Loucy (cell line): Measurements from ENCODE around the gene TRIM3.
A peak's percentile ranks its signal among the peaks of the same experiment; 100 is the strongest.

Experiments used
- H2AFZ ChIP-seq: fragments of 200-600 bp; sonication (generic); 2 replicates; pipeline ENCODE4 v1.6.0; 2016; ENCODE audit warnings: antibody characterized with exemption, mild to moderate bottlenecking, low read length, moderate library complexity
- H3F3A ChIP-seq: fragments of 200-600 bp; 2 replicates; pipeline ENCODE4 v1.6.0; 2016; ENCODE audit warnings: antibody characterized with exemption, low read depth, mild to moderate bottlenecking
- H3K27me3 ChIP-seq: fragments of 200-600 bp; sonication (generic); 2 replicates; pipeline ENCODE4 v1.6.1; 2014; ENCODE audit warnings: low read length, mild to moderate bottlenecking; ENCODE audit not compliant: insufficient read depth, poor library complexity, severe bottlenecking
- H3K36me3 ChIP-seq: fragments of 200-600 bp; sonication (generic); 2 replicates; pipeline ENCODE4 v1.6.1; 2016; ENCODE audit warnings: low read length; ENCODE audit not compliant: insufficient read depth
- H3K4me1 ChIP-seq: fragments of 200-600 bp; sonication (generic); 2 replicates; pipeline ENCODE4 v1.5.1; 2014; ENCODE audit warnings: low read length, mild to moderate bottlenecking; ENCODE audit not compliant: insufficient read depth, poor library complexity, severe bottlenecking
- H3K4me2 ChIP-seq: fragments of 200-600 bp; sonication (generic); 2 replicates; pipeline ENCODE4 v1.6.0; 2014; ENCODE audit warnings: antibody characterized with exemption, low read length, low read depth, mild to moderate bottlenecking; ENCODE audit not compliant: poor library complexity, severe bottlenecking
- H3K4me3 ChIP-seq: fragments of 200-600 bp; sonication (generic); 2 replicates; pipeline ENCODE4 v1.5.1; 2014; ENCODE audit warnings: low read length, mild to moderate bottlenecking, mixed read lengths; ENCODE audit not compliant: poor library complexity, severe bottlenecking
- H3K79me2 ChIP-seq: fragments of 200-600 bp; sonication (generic); 2 replicates; pipeline ENCODE4 v1.6.1; 2014; ENCODE audit warnings: low read length; ENCODE audit not compliant: insufficient read depth
- H3K9ac ChIP-seq: fragments of 200-600 bp; sonication (generic); 2 replicates; pipeline ENCODE4 v1.6.0; 2014; ENCODE audit warnings: mild to moderate bottlenecking, low read depth, low read length, moderate library complexity; ENCODE audit not compliant: poor library complexity, severe bottlenecking
- H3K9me2 ChIP-seq: fragments of 200-600 bp; sonication (generic); replicated peaks from 2 replicates; pipeline ENCODE4 v1.6.1; 2016; ENCODE audit warnings: low read depth, low read length, mixed read lengths
- H3K9me3 ChIP-seq: fragments of 200-600 bp; sonication (generic); 2 replicates; pipeline ENCODE4 v1.6.1; 2014; ENCODE audit warnings: mild to moderate bottlenecking, antibody characterized with exemption, low read length, low read depth; ENCODE audit not compliant: insufficient read depth
- H4K20me1 ChIP-seq: fragments of 200-600 bp; sonication (generic); 2 replicates; pipeline ENCODE4 v1.6.0; 2014; ENCODE audit warnings: antibody characterized with exemption, low read length, mild to moderate bottlenecking; ENCODE audit not compliant: insufficient read depth, poor library complexity, severe bottlenecking
- CTCF ChIP-seq: fragments of 200-600 bp; sonication (generic); conservative IDR thresholded peaks from 2 replicates; pipeline ENCODE4 v1.5.1; 2014; ENCODE audit warnings: mild to moderate bottlenecking, antibody characterized with exemption, low read length
- EZH2phosphoT487 ChIP-seq: fragments of 200-600 bp; IDR thresholded peaks from 2 replicates; pipeline ENCODE4 v1.6.1; 2018; ENCODE audit warnings: antibody characterized with exemption, mild to moderate bottlenecking, moderate library complexity, borderline replicate concordance

TRIM3 gene

GRCh38 chr11:6402561-6402981 is 71.2 kb downstream of the TRIM3 start:
- no peaks in the 10 kb centered on the region for H3F3A ChIP-seq
- peaks cover 34% of the 10 kb centered on the region for H3K4me1 ChIP-seq
- no peaks in the 10 kb centered on the region for H3K9me2 ChIP-seq
- peak overlapping the region; percentile 98 for H3K4me2 ChIP-seq
- TF ChIP-seq EZH2phosphoT487, result no peak
- no peak for TF ChIP-seq CTCF
- H3K36me3 ChIP-seq, result no peaks in the 10 kb centered on the region
- peak overlapping the region; percentile 71 for H3K4me3 ChIP-seq
- no peaks in the 10 kb centered on the region for H3K9me3 ChIP-seq
- H4K20me1 ChIP-seq, result no peaks in the 10 kb centered on the region
- peak overlapping the region; percentile 62 for H3K9ac ChIP-seq
- no peaks in the 10 kb centered on the region for H3K27me3 ChIP-seq
- H2AFZ ChIP-seq, result peak overlapping the region; percentile 48; the same call in 1 of the 2 replicates
- no peaks in the 10 kb centered on the region for H3K79me2 ChIP-seq

GRCh38 chr11:6402061-6402470 is 71.7 kb downstream of the TRIM3 start:
- H2AFZ ChIP-seq, result peak overlapping the region; percentile 48; the same call in 1 of the 2 replicates

GRCh38 chr11:6401464-6401863 is 72.3 kb downstream of the TRIM3 start:
- Histone ChIP-seq H3K4me3 (no peak overlapping the region), H3F3A (no peaks in the 10 kb centered on the region), H4K20me1 (no peaks in the 10 kb centered on the region), H3K9me2 (no peaks in the 10 kb centered on the region), H3K9ac (peak overlapping the region; percentile 62), H3K4me1 (peaks cover 34% of the 10 kb centered on the region), H3K4me2 (peak overlapping the region; percentile 98), H3K36me3 (no peaks in the 10 kb centered on the region), H3K27me3 (no peaks in the 10 kb centered on the region), H3K9me3 (no peaks in the 10 kb centered on the region), H3K79me2 (no peaks in the 10 kb centered on the region), H2AFZ (no peak overlapping the region)
- TF ChIP-seq EZH2phosphoT487 (no peak), CTCF (no peak)

More at GRCh38 chr11:6402061-6402470, 71.7 kb downstream of the TRIM3 start:
- no peaks in the 10 kb centered on the region for H3K27me3 ChIP-seq
- H3K79me2 ChIP-seq, result no peaks in the 10 kb centered on the region
- H3K9me2 ChIP-seq, result no peaks in the 10 kb centered on the region
- no peaks in the 10 kb centered on the region for H3K36me3 ChIP-seq
- H3K4me3 ChIP-seq, result peak overlapping the region; percentile 71
- no peaks in the 10 kb centered on the region for H3F3A ChIP-seq
- peak overlapping the region; percentile 98 for H3K4me2 ChIP-seq
- H4K20me1 ChIP-seq, result no peaks in the 10 kb centered on the region
- peak overlapping the region; percentile 62 for H3K9ac ChIP-seq
- H3K9me3 ChIP-seq, result no peaks in the 10 kb centered on the region
- TF ChIP-seq EZH2phosphoT487, result no peak
- TF ChIP-seq CTCF, result no peak
- H3K4me1 ChIP-seq, result peaks cover 34% of the 10 kb centered on the region
